HG02623 (cell line): ENCODE results near the gene C1QC.

Experiments used
- ATAC-seq: cut with Tn5 transposase; IDR thresholded peaks from one replicate; pipeline ENCODE4 v1.9.1; 2021; ENCODE audit warnings: moderate library complexity; ENCODE audit not compliant: unreplicated experiment

Gene C1QC

DNA sequence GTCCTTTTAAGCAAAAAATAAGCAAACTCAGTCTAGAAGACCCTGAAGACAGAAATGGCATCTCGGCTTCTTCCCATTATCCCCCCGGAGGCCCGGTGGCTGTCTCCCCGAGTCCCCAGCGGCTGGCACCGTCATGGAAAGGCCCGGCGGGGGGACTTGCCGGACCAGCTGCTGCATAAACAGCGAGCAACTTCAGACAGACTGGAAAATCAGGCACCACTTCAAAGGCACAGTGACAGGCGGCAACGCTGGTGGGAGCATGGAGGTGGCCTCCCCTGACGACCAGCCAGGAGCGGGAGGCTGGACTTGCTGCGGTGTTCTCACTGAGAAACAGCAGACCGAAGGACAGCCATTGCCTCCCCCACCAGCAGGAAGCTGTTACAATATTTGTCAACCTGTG is 25.4 kb upstream of the C1QC start:
- ATAC-seq: no peak

DNA sequence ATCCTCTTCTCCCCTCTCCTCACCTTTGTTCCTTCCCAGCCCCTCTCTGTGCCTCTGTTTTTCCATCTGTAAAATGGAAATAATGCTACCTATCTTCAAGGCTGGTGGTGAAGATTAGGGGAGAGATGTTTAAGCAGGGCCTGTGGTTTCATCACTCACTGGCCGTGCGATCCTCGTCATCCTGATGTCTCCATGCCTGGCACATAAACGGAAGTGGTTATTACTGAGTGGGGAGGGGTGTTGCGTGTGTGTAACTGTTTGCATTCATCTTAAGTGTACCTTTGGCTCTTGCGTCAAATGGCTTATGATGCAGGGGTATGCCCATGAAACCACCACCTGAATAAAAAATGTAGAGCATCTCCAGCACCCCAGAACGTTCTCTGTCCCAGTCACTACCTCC is 24.2 kb upstream of the C1QC start:
- no peak for ATAC-seq

DNA sequence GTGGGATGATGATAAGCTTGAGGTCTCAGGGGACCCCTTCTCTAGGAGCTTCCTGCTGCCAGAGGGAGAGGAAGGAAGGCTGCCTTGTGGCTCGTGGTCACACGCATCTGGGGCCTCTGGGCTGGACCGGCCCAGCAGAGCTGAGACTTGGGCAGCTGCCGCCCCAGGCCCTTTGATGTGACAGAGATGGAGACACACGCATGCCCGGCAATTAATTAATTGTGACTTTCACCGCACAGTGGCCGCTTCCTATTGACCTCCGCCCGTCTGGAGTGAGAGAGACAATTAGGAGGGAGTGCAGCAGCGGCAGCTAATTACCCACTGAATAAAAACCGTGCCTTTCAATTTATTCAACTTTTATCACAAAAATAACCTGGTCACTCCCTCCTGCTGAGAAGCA is 23.6 kb upstream of the C1QC start:
- ATAC-seq: no peak

DNA sequence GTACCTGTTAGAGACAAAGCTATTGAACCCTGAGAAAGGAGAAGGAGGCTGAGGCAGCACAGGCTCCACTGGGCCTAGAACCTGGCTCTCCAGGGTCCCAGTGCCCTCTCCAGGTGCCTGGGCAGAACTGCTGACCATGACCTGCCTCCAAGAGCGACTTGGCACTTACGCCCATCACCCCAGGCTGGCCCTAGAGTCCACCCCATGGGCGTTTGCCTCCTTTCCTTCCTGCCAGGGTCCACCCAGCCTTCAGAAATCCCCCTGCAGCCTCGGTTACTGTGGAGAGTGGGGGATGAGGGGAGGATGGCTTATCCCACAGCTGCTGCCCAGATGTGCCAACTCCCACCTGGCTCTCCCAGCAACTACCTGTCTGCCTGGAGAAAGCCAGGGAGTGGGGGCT is 21.7 kb upstream of the C1QC start:
- no peak for ATAC-seq

DNA sequence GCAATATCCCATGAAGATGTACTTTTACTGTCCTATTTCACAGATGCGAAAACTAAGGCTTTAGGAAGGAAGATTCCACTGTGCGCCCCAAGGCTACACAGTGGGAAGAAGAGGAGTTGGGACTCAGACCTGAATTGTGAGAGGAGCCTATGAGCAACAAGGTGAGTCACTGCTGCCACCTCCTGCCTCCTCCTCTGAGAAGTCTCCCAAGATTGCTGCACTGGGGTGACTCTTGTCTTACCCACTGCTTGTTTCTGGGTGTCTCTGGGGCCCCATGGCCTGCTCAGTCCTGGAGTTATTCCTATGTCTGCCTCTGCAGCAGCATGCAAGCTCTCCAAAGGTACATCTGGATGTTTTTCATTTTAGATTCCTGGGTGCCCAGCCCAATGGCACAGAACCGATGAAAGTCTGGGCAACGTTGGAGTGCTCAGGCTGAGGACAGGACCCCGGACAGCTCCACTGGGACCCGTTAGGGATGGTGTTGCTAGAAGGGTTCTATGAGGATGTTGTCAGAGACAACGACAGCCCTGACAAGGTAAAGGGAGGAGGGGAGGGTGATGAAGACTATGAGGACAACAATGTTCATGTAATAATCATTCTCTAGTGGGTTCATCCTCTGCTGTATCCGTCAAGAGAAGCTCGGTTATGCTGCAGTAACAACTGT is 18.0 kb upstream of the C1QC start:
- ATAC-seq: no peak

DNA sequence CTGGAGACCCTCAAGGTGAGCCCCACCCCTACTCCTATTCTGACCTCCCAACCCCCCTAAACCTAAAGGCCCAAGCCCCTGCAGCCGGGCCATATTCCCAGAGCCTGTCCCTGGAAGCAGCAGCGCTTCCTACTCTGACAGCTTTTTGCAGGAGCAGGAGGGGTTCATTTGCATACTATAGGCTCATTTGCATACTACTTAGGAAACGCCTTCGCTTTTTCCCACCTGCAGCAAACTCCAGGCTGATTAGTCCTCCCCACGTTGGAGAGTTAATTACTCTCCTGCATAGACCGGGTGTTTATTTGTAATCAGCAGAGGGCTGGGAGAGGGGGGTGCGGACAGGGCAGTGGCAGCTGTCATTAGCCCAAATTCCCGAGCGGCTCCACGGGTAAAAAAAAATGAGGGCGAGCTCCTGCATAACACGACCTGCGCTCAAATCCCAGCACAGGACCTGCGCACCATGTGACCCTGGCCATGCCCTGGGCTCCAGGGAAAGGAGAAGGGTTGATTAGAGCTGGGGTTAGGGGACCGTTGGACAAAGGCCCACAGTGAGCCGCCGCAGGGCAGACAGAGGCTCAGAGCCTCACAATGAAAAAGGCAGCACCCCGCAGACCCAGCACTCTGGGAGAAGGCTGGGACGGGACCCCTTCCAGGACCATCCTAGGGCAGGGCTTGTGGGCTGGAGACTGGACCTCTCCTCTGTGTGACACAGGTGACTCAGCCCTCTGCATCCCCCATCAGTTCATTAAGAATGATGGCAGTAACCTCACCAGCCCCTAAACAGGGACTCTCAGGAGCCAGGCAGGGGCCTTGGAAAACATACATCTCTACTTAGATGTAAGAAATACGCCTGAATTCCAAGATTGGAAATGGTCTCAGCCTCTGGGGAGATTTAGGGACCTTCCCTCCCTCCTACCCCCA is 16.9 kb upstream of the C1QC start:
- ATAC-seq: no peak

DNA sequence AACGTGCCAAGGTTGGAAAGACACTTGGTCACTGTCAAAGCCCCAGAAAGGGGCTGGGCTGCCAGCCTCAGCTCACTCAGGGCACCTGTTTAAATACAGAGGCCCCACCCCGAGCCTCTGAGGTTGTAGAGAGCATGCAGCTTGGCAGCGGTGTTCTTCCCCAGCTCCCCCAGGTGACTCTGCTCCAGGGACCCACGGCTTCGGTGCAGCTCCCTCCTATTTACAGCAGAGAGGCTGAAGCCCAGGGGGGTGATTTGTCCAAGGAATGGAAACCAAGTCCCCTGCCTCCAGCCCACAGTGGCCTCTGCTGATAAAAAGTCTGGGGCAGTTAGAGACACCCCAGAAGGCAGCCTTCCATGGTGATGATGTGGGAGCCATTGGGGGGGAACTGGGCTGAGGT is 16.1 kb upstream of the C1QC start:
- ATAC-seq: no peak

DNA sequence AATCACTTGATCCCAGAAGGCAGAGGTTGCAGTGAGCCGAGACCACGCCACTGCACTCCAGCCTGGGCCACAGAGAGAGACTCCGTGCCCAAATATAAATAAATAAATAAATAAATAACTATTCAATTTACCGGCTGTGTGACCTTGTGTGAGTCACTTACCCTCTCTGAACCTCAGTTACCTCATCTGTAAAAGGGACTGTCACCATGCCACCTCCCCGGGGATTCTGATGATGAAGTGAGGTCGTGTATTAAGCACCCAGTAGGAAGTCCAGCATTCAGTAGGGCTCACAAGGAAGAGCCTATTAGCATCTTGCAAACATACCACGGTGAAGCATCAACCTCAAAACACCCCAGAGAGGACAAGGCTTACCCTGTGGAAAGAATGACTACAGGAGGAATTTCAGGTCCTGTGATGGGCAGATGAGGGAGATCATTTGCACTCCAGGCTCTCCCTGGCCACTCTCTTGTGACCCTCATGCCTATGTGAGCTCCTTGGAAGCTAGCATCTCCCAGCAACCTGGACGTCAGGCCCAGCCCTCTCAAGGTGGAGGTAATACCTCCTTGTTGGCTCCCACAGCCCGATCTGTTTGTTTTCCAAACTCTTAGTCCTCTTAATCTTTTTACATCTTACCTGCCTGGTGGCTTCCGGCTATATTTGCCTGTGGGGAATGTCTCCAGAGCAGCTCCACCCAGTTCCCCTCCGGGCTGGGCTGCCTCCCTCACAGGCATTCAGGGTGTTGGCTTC is 14.6 kb upstream of the C1QC start:
- no peak for ATAC-seq

DNA sequence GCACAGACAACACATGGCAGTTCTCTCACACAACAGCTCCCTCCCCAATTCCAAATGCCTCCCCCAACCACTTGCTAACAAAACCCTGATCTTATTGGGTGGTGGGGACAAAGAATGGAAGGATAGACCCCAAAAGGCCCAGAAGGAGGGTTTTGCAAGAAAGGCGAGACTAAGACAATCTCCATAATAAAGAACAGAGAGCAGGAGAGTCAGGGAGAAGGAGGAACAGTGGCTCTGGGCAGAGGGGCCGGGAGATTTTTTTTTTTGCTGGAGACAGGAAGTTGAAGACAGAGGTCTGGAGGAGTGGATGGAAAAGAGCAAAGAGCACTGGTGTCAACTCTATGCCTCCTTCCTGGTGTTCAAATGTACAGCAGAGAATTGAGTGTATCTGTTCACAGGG is 13.5 kb upstream of the C1QC start:
- ATAC-seq: no peak

DNA sequence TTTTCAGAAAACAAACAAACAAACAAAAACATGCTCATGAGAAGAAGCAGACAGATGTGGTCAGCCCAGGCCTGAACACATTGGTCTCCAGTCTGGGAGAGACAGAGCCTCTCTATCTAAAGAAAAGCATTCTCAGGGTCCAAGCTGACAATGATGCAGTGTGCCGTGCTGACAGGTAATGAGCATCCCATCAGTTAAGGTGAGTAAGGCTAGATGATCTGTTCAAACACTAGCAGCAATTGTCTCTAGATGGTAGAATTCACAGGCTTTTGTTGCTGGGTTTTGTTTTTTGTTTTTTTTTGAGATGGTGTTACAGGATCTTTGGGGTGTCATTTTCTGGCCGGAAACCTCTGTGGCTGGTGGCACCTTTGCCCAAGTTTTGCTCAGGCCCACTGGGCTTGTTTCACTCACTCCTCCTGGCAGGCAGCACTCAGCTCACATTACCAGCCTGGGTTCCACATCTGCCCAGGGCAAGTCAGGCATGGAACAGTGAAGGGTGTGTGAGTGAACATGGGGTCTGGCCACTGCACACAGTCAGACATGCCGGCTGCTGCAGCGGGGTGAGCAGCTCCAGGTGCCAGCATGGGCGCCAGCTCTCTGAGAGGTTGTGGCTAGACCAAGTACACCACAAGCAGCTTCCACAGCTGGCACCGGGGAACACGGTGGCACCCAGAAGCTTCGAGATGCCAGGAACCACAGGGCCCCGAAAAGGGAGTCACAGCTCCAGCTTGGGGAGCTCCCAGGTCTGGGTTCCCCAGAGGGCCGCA is 9.6 kb upstream of the C1QC start:
- no peak for ATAC-seq

DNA sequence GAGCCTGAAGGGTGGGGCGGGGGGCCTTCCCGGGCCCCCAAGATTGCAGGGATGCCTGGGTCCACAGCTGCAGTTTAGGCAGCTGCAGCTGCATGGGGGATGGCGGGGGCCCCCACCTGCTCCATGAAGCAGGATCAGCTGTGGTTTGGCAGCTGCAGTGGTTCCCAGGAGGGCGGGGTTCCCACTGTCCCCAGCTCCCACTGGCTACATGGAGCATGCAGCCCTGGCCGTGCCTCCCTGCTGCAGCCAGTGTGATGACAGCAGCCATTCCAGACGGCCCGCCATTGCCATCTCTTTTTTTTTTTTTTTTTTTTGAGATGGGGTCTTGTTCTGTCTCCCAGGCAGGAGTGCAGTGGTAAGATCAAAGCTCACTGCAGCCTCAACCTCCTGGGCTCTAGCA is 8.0 kb upstream of the C1QC start:
- ATAC-seq: no peak

DNA sequence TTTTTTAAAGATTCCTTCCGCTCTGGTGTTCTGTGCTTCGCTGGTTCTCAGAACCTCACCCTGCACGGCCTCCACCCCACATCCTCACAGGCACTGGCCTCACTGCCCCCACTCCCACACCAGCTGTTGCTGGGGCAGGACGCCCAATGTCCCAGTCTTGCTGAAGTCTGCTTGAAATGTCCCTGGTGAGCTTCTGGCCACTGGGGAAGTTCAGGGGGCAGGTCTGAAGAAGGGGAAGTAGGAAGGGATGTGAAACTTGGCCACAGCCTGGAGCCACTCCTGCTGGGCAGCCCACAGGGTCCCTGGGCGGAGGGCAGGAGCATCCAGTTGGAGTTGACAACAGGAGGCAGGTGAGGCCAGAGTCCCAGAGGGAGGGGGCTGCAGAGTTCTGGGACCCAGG is 7.1 kb upstream of the C1QC start, which contains the start of gene C1QA:
Gene C1QA, plus strand, starts transcription at position 276 of the 400 bp plus-strand sequence. CDS start 989 bp downstream, outside the sequence.
- no peak for ATAC-seq

DNA sequence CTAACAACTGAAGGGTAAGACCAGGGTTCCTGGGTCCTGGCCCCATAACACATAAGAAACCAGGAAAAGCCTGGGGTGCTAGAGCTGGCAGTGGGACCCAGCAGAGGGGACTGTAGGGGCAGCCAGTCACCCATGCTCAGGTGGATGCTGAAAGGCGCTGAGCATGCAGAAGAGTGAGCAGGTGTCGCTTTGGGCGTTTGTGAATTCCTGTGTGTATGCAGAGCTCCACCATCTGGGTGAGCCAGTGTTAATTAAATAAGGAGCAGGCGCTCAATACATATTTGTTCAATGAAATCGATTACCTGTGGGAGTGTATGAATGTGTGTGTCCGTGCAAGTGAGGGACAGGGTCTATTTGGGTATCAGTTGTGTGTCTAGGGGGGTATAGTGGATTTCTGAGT is 6.5 kb upstream of the C1QC start:
- no peak for ATAC-seq

DNA sequence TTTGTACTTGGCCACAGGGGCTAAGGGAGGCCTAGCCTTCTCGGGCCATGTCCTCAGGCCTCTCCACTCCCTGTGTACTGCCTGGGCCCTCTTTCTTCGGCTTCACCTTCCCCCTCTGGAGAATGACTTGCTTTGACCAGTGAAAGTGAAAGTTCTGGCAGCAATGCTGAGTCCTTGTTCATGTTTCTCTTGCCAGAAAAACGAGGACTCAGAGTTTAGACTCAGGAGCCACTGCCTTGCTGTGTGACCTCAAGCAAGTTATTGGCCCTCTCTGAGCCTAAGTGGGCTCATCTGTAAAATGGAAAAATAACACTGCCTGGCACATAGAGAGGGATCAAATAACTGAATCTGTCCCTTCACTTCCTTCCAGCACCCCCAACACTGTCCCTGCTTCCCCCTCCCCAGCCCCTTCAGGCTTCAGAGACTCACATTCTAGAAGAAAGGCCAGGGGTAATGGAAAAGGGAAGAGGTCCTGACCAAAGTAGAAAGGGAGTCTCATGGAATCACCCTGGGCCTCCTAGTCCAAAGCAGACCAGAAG is 5.5 kb upstream of the C1QC start:
- ATAC-seq: no peak

DNA sequence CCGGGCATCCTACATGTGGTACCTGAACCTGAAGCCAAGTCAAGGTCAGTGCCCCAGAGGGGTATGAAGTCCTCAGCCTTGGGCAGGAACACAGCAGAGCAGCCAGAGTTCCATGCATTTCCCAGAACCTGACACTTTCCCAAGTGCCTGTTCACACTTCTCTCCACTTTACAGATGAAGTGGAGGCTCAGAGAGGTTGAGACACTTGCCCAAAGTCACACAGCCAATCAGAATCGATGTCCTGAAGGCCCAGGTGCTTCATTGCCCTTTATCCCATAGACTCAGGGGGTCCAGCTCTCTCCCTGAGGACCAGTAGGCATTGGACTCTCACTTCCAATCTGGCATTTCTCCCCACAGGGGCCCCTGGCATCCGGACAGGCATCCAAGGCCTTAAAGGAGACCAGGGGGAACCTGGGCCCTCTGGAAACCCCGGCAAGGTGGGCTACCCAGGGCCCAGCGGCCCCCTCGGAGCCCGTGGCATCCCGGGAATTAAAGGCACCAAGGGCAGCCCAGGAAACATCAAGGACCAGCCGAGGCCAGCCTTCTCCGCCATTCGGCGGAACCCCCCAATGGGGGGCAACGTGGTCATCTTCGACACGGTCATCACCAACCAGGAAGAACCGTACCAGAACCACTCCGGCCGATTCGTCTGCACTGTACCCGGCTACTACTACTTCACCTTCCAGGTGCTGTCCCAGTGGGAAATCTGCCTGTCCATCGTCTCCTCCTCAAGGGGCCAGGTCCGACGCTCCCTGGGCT is 4.8 kb upstream of the C1QC start:
- no peak for ATAC-seq

DNA sequence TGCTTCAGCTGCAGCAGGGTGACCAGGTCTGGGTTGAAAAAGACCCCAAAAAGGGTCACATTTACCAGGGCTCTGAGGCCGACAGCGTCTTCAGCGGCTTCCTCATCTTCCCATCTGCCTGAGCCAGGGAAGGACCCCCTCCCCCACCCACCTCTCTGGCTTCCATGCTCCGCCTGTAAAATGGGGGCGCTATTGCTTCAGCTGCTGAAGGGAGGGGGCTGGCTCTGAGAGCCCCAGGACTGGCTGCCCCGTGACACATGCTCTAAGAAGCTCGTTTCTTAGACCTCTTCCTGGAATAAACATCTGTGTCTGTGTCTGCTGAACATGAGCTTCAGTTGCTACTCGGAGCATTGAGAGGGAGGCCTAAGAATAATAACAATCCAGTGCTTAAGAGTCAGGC is 4.1 kb upstream of the C1QC start:
- ATAC-seq: no peak

DNA sequence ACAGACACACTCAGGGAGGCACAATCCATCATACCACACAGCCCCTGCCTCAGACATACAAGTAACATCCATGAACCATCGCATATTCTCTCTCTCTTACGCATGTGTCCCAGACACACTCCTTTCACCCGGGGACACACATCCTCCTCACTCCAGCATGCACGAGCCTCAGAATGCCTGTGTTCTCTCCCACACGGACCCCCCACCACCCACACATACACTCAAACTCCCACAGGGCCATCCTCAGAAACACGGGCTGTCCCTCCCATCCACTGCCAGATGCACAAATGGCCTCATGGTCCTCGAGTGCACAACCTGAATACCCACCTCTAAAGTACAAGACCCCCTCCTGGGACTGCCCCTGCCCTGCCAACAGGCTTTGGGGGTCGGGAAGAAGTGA is 2.2 kb upstream of the C1QC start:
- ATAC-seq: no peak

DNA sequence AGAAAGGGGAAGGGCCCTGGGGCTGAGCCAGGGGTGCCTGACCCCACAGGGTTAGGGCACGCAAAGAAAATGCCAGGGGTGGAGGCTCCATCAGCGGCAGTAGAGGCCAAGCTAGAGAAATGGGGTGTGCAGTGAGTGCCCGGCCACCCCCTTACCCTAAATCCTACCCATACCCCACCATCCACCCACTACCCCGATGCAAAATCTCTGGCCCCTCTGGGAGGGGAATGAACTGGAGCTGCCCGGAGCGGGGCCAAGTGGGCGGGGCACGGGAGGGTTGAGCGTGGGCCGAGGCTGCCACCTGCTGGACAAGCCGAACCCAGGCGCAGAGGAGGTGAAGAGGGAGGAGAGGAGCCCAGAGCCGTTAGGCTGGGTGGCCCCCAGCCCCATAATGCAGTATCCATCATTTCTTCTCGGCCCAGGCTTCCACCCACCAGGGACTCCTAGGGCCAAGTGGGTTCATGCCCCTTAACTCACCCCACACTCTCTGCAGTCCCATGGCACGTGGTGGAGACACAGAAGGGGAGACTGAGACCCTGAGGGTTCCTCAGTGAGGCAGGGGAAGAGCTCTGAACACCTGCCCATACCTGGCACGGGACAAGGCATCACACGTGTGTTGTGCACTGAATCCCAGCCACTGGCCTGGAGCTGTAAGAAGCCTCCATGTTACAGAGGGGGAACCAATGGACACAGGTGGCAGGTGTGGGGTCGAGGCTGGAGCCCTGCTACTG is 1.4 kb upstream of the C1QC start:
- ATAC-seq: no peak

DNA sequence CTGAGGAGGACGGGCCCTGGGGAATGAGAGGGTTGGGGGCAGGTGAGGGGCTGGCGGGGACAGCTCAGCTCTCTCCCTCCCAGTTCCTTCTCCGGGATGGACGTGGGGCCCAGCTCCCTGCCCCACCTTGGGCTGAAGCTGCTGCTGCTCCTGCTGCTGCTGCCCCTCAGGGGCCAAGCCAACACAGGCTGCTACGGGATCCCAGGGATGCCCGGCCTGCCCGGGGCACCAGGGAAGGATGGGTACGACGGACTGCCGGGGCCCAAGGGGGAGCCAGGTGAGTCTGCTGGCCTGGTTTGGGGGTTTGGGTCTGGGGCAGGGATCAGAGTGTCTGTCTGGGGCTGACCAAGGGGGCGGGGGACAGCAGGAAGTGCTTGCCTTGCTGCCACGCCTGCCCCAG is 495 bp downstream of the C1QC start:
- no peak for ATAC-seq
